Ovary (tissue), 9 donors: ENCODE data around the gene GGT6. TPM values are rescaled to one million over a fixed set of nuclear protein-coding genes. Genes with fewer than 3 reads are reported as not detected.

Experiments
- DNase-seq, 5 donors: peaks; one replicate each; pipeline ENCODE4 v3.0.0-alpha.2; 2019 to 2020
- H3K27ac ChIP-seq, 2 donors: fragments of 200-600 bp; one replicate each; pipeline versions ENCODE4 v1.5.1 to v1.8.0; 2019 to 2022
- H3K27me3 ChIP-seq: fragments of 200-600 bp; one replicate; pipeline ENCODE4 v1.8.0; 2022
- H3K36me3 ChIP-seq: fragments of 200-600 bp; sonication (generic); one replicate; pipeline ENCODE4 v1.5.1; 2019
- H3K4me1 ChIP-seq: one replicate; pipeline ENCODE4 v1.8.1; 2013; ENCODE audit warnings: mild to moderate bottlenecking, moderate library complexity; ENCODE audit not compliant: insufficient read depth
- H3K4me3 ChIP-seq: fragments of 200-600 bp; sonication (generic); one replicate; pipeline ENCODE4 v1.5.1; 2017
- H3K9me3 ChIP-seq, 2 donors: fragments of 200-600 bp in 1 of 2; sonication (generic) in 1 of 2; one replicate each; pipeline versions ENCODE4 v1.5.1 to v1.8.1; 2013 to 2019; ENCODE audit warnings: mild to moderate bottlenecking in 1 of 2, moderate library complexity in 1 of 2
- CTCF ChIP-seq, 3 donors: fragments of 450-650 bp in 2 of 3; fragments of 200-600 bp in 1 of 3; IDR thresholded peaks; one replicate each; pipeline versions ENCODE4 v1.5.1 to v1.8.0; 2016 to 2022; ENCODE audit warnings: antibody characterized with exemption in 3 of 3, mild to moderate bottlenecking in 1 of 3
- EP300 ChIP-seq: sonication (generic); formaldehyde crosslinking; IDR thresholded peaks from one replicate; pipeline ENCODE4 v1.6.1; 2017; ENCODE audit warnings: antibody characterized with exemption
- POLR2A ChIP-seq: fragments of 450-650 bp; IDR thresholded peaks from one replicate; pipeline ENCODE4 v1.6.1; 2017; ENCODE audit warnings: antibody characterized with exemption, mild to moderate bottlenecking, moderate library complexity
- WGBS, 3 donors: extraction: QIAGEN DNeasy Blood & Tissue Kit in 1 of 3; methylation state at CpG; one replicate each; pipeline versions ENCODE4 v1.1.5 to v1.1.7; 2013 to 2017; 5-methylcytosine and 5-hydroxymethylcytosine counted together
- intact Hi-C, 4 donors: fragments of 100-400 bp; cut with DNase I; formaldehyde crosslinking; loops; one replicate each; pipeline versions ENCODE4 v1.11.0 to v1.15.1; 2022 to 2023
- polyA plus RNA-seq, 2 donors: library from polyadenylated mRNA; stranded (reverse); fragments of 200-250 nt in 1 of 2; fragments of 350-450 nt in 1 of 2; fragmentation: Illumina TruSeq in 1 of 2; extraction: RNeasy Lipid Tissue Mini Kit (QIAGEN cat#74804) in 1 of 2; gene quantifications; one replicate each; pipeline ENCODE4 v1.2.3, GENCODE V29; 2013 to 2014
- total RNA-seq, 7 donors: library from RNA; depleted of rRNA in 2 of 7; stranded (reverse); fragments of >200 nt in 2 of 7; fragmentation: NEBNext Ultra II Directional in 3 of 7; extraction: Animal tissue kit (Norgen Biotek cat#: 25700) in 3 of 7; gene quantifications; one replicate each; pipeline versions ENCODE4 v1.1.0 to v1.2.4, GENCODE V29; 2016 to 2023
- donor health status: DM: no; HTN: no; CAD: no; lungs with moderate emphysema.
- donor health status: DM: no; HTN: no; CAD: no.
- donor health status: Bipolar disorder and iron deficiency.
- donor health status: DM: yes; HTN: yes; CAD: no.
- donor health status: DM: no; HTN: no; CAD: no.
- donor health status: DM: yes; HTN: yes; CAD: no.

Gene GGT6
- total and polyA plus RNA-seq, 9 donors = 0.08 to 31.5 (median 1.1) TPM

GRCh38 chr17:4594406-4594805 lies 34.0 kb upstream of the GGT6 start:
- peaks cover 15% of the 10 kb centered on the region for H3K4me1 ChIP-seq
- no peaks in the 10 kb centered on the region for H3K27me3 ChIP-seq
- no peak for DNase-seq
- no peak for TF ChIP-seq EP300
- no peak for TF ChIP-seq CTCF (IDR thresholded peaks at IDR 0.05)
- TF ChIP-seq POLR2A = no peak
- intact Hi-C loops = no loop called here
- no peaks in the 10 kb centered on the region for H3K9me3 ChIP-seq
- 85 to 87% (median 87%) methylated on average over 7 of the region's 7 CpGs for WGBS, 3 donors
- no peak overlapping the region for H3K27ac ChIP-seq
- H3K4me3 ChIP-seq = no peak overlapping the region
- H3K36me3 ChIP-seq = no peaks in the 10 kb centered on the region

GRCh38 chr17:4593021-4593421 lies 32.6 kb upstream of the GGT6 start:
- TF ChIP-seq EP300 = no peak
- TF ChIP-seq POLR2A = no peak
- TF ChIP-seq CTCF (IDR thresholded peaks at IDR 0.05) = no peak
- intact Hi-C loops = no loop called here
- Histone ChIP-seq H3K36me3 (no peaks in the 10 kb centered on the region), H3K4me3 (no peak overlapping the region), H3K27ac (no peak overlapping the region), H3K27me3 (no peaks in the 10 kb centered on the region), H3K4me1 (peaks cover 4% of the 10 kb centered on the region), H3K9me3 (no peaks in the 10 kb centered on the region)
- peak in 1 of 5 donors; percentile 47 for DNase-seq
- WGBS, 3 donors = 62 to 73% (median 66%) methylated on average over 12 to 14 of the region's 14 CpGs

- H3K4me1 ChIP-seq = peaks cover 3% of the 10 kb centered on the region
- 81 to 88% (median 84%) methylated on average over 11 of the region's 11 CpGs for WGBS, 3 donors
- H3K9me3 ChIP-seq = no peaks in the 10 kb centered on the region
- TF ChIP-seq EP300 (no peak), POLR2A (no peak), CTCF (IDR thresholded peaks at IDR 0.05) (no peak)
- no peak overlapping the region for H3K4me3 ChIP-seq
- no peaks in the 10 kb centered on the region for H3K36me3 ChIP-seq
- intact Hi-C loops = no loop called here
- no peak overlapping the region for H3K27ac ChIP-seq
- no peaks in the 10 kb centered on the region for H3K27me3 ChIP-seq
- DNase-seq = no peak
Measured at GRCh38 chr17:4592240-4593005, 32.0 kb upstream of the GGT6 start.

- intact Hi-C loops = no loop called here
- Histone ChIP-seq H3K27ac (no peak overlapping the region), H3K27me3 (no peaks in the 10 kb centered on the region), H3K36me3 (no peaks in the 10 kb centered on the region), H3K9me3 (no peaks in the 10 kb centered on the region), H3K4me3 (no peak overlapping the region), H3K4me1 (peaks cover 3% of the 10 kb centered on the region)
- peak in 2 of 5 donors; percentile 38 to 55 for DNase-seq
- 59 to 82% (median 61%) methylated on average over 10 to 12 of the region's 12 CpGs for WGBS, 3 donors
- TF ChIP-seq POLR2A (no peak), EP300 (no peak), CTCF (IDR thresholded peaks at IDR 0.05) (no peak)
Measured at GRCh38 chr17:4591529-4591928, 31.2 kb upstream of the GGT6 start.
